HL-60 (cell line): ENCODE data around the gene SIN3B.

Experiments
- DNase-seq, 2 experiments: peaks; one replicate each; pipeline ENCODE4 v3.0.0-alpha.2; 2010 to 2020; ENCODE audit warnings: low read depth in 1 of 2, low spot score in 1 of 2
- H3K27ac ChIP-seq: fragments of 250-450 bp; sonication (Bioruptor Pico); replicated peaks from 2 replicates; pipeline ENCODE4 v1.5.1; 2020; ENCODE audit warnings: mild to moderate bottlenecking, moderate library complexity
- H3K27me3 ChIP-seq: fragments of 250-450 bp; sonication (Bioruptor Pico); 2 replicates; pipeline ENCODE4 v1.5.1; 2021; ENCODE audit warnings: mild to moderate bottlenecking, moderate library complexity; ENCODE audit not compliant: insufficient read depth, poor library complexity, severe bottlenecking
- H3K4me3 ChIP-seq: replicated peaks from 2 replicates; pipeline ENCODE4 v1.5.1; 2011; ENCODE audit warnings: mild to moderate bottlenecking, control low read depth, low read length; ENCODE audit not compliant: insufficient read depth
- GABPA ChIP-seq: IDR thresholded peaks from 2 replicates; pipeline ENCODE4 v1.6.1; 2012; ENCODE audit warnings: low read depth
- POLR2AphosphoS5 ChIP-seq: IDR thresholded peaks from 2 replicates; pipeline ENCODE4 v1.6.1; 2012; ENCODE audit warnings: low read depth
- SPI1 ChIP-seq: IDR thresholded peaks from 2 replicates; pipeline ENCODE4 v1.6.1; 2012; ENCODE audit warnings: low read depth, mild to moderate bottlenecking, borderline replicate concordance
- TF ChIP-seq, protein P1 (sequence below): IDR thresholded peaks from one replicate; pipeline ENCODE4 v1.5.1; 2011; ENCODE audit warnings: low read length, control low read depth, inconsistent platforms; ENCODE audit not compliant: insufficient read depth
- TF ChIP-seq, protein P2 (sequence below): IDR thresholded peaks from 2 replicates; pipeline ENCODE4 v1.6.1; 2012; ENCODE audit warnings: low read depth; ENCODE audit not compliant: insufficient replicate concordance

SIN3B gene

GRCh38 chr19:16915734-16916133 lies 86.5 kb downstream of the SIN3B start:
- TF ChIP-seq POLR2AphosphoS5: no peak
- TF ChIP-seq SPI1: no peak
- TF ChIP-seq, protein P1, sequence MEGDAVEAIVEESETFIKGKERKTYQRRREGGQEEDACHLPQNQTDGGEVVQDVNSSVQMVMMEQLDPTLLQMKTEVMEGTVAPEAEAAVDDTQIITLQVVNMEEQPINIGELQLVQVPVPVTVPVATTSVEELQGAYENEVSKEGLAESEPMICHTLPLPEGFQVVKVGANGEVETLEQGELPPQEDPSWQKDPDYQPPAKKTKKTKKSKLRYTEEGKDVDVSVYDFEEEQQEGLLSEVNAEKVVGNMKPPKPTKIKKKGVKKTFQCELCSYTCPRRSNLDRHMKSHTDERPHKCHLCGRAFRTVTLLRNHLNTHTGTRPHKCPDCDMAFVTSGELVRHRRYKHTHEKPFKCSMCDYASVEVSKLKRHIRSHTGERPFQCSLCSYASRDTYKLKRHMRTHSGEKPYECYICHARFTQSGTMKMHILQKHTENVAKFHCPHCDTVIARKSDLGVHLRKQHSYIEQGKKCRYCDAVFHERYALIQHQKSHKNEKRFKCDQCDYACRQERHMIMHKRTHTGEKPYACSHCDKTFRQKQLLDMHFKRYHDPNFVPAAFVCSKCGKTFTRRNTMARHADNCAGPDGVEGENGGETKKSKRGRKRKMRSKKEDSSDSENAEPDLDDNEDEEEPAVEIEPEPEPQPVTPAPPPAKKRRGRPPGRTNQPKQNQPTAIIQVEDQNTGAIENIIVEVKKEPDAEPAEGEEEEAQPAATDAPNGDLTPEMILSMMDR: no peak
- TF ChIP-seq, protein P2, sequence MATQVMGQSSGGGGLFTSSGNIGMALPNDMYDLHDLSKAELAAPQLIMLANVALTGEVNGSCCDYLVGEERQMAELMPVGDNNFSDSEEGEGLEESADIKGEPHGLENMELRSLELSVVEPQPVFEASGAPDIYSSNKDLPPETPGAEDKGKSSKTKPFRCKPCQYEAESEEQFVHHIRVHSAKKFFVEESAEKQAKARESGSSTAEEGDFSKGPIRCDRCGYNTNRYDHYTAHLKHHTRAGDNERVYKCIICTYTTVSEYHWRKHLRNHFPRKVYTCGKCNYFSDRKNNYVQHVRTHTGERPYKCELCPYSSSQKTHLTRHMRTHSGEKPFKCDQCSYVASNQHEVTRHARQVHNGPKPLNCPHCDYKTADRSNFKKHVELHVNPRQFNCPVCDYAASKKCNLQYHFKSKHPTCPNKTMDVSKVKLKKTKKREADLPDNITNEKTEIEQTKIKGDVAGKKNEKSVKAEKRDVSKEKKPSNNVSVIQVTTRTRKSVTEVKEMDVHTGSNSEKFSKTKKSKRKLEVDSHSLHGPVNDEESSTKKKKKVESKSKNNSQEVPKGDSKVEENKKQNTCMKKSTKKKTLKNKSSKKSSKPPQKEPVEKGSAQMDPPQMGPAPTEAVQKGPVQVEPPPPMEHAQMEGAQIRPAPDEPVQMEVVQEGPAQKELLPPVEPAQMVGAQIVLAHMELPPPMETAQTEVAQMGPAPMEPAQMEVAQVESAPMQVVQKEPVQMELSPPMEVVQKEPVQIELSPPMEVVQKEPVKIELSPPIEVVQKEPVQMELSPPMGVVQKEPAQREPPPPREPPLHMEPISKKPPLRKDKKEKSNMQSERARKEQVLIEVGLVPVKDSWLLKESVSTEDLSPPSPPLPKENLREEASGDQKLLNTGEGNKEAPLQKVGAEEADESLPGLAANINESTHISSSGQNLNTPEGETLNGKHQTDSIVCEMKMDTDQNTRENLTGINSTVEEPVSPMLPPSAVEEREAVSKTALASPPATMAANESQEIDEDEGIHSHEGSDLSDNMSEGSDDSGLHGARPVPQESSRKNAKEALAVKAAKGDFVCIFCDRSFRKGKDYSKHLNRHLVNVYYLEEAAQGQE: no peak
- TF ChIP-seq GABPA: no peak
- no peak for DNase-seq
- Histone ChIP-seq H3K27ac (no peak overlapping the region), H3K27me3 (no peaks in the 10 kb centered on the region), H3K4me3 (no peak overlapping the region)

DNA sequence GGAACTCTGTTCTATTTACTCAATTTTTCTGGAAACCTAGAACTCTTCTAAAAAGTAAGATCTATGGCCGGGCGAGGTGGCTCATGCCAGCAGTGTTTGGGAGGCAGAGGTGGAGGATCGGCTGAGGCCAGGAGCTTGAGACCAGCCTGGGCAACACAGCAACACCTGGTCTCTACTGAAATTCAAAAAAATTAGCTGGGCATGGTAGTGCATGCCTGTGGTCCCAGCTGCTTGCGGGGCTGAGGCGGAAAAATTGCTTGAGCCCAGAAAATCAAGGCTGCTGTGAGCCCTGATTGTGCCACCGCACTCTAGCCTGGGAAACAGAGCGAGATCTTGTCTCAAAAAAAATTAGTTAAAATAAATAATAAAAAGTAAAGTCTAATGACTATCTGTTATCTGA lies 88.2 kb downstream of the SIN3B start:
- Histone ChIP-seq H3K27me3 (no peaks in the 10 kb centered on the region), H3K27ac (no peak overlapping the region), H3K4me3 (no peak overlapping the region)
- no peak for DNase-seq
- TF ChIP-seq, protein P2: no peak
- TF ChIP-seq, protein P1: no peak
- TF ChIP-seq POLR2AphosphoS5 (no peak), SPI1 (no peak), GABPA (no peak)

DNA sequence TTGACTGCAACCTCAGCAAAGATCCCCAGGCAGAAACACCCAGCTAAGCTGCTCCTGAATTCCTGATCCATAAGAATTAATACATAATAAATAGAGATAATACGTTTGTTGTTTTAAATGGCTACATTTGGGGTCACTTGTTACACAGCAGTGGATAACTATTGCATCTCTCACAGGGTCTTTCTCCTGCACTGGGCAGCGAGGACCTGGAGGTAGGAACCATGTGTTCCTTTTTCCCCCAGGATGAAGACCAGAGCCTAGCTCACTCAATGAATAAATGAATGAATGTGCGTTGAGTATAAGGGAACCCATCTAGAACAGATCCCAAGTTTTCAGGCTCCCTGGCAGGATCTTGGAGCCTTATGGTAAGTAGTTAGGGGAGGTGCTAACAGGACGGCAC lies 90.3 kb downstream of the SIN3B start:
- no peak for TF ChIP-seq POLR2AphosphoS5
- TF ChIP-seq, protein P2: no peak
- TF ChIP-seq, protein P1: no peak
- TF ChIP-seq GABPA: no peak
- no peak for TF ChIP-seq SPI1
- no peak for DNase-seq
- Histone ChIP-seq H3K27me3 (no peaks in the 10 kb centered on the region), H3K4me3 (no peak overlapping the region), H3K27ac (no peak overlapping the region)
